Esophagus muscularis mucosa (tissue), 4 donors: ENCODE results near the gene WDR49. TPM values are rescaled to one million over a fixed set of nuclear protein-coding genes. Genes with fewer than 3 reads are reported as not detected.
A peak's percentile ranks its signal among the peaks of the same experiment; 100 is the strongest.

ENCODE experiments used
- DNase-seq: peaks from one replicate; pipeline ENCODE4 v3.0.0-alpha.2; 2017; ENCODE audit errors: extremely low spot score
- H3K27ac ChIP-seq, 4 donors: fragments of 200-600 bp; sonication (generic); replicated peaks in 1 of 4; 1 replicate in 3 of 4; 2 replicates in 1 of 4; pipeline ENCODE4 v1.5.1; 2016 to 2019; ENCODE audit warnings: mild to moderate bottlenecking in 1 of 4
- H3K27me3 ChIP-seq, 4 donors: fragments of 200-600 bp; sonication (generic); one replicate each; pipeline versions ENCODE4 v1.5.1 to v1.6.0; 2016 to 2019
- H3K36me3 ChIP-seq, 4 donors: fragments of 200-600 bp; sonication (generic); one replicate each; pipeline ENCODE4 v1.5.1; 2016 to 2019
- H3K4me1 ChIP-seq, 4 donors: fragments of 200-600 bp; sonication (generic); one replicate each; pipeline ENCODE4 v1.5.1; 2016 to 2019
- H3K4me3 ChIP-seq, 4 donors: fragments of 200-600 bp; sonication (generic); 1 replicate in 2 of 4; 2 replicates in 2 of 4; pipeline ENCODE4 v1.5.1; 2016 to 2019; ENCODE audit warnings: mild to moderate bottlenecking in 4 of 4, moderate library complexity in 1 of 4
- H3K9me3 ChIP-seq, 4 donors: fragments of 200-600 bp; sonication (generic); 1 replicate in 3 of 4; 2 replicates in 1 of 4; pipeline ENCODE4 v1.5.1; 2016 to 2019
- EP300 ChIP-seq: sonication (generic); formaldehyde crosslinking; IDR thresholded peaks from one replicate; pipeline ENCODE4 v1.6.1; 2017; ENCODE audit warnings: antibody characterized with exemption
- POLR2A ChIP-seq: fragments of 450-650 bp; IDR thresholded peaks from one replicate; pipeline ENCODE4 v1.6.1; 2017; ENCODE audit warnings: antibody characterized with exemption, moderate library complexity, mild to moderate bottlenecking, low read depth
- POLR2AphosphoS5 ChIP-seq, 2 donors: sonication (generic); formaldehyde crosslinking; IDR thresholded peaks; one replicate each; pipeline ENCODE4 v1.6.1; 2017; ENCODE audit warnings: antibody characterized with exemption in 2 of 2
- WGBS: methylation state at CpG from one replicate; pipeline ENCODE4 v1.1.5; 2018; 5-methylcytosine and 5-hydroxymethylcytosine counted together
- intact Hi-C: fragments of 100-400 bp; cut with DNase I; formaldehyde crosslinking; loops from one replicate; pipeline ENCODE4 v1.15.1; 2023
- total RNA-seq, 4 donors: library from RNA; depleted of rRNA; stranded (reverse); fragments of >200 nt; gene quantifications; one replicate each; pipeline versions ENCODE4 v1.1.0 to v1.2.1, GENCODE V29; 2016
- TF ChIP-seq, protein P1 (sequence below), 3 experiments: fragments of 200-600 bp in 2 of 3; fragments of 450-650 bp in 1 of 3; sonication (generic) in 2 of 3; IDR thresholded peaks; one replicate each; pipeline ENCODE4 v1.5.1; 2017 to 2019; ENCODE audit warnings: antibody characterized with exemption in 3 of 3, mild to moderate bottlenecking in 2 of 3, moderate library complexity in 1 of 3

WDR49 gene
- total RNA-seq, 4 donors from 2014 or later: 2.9 to 9.9 (median 7.2) TPM

DNA sequence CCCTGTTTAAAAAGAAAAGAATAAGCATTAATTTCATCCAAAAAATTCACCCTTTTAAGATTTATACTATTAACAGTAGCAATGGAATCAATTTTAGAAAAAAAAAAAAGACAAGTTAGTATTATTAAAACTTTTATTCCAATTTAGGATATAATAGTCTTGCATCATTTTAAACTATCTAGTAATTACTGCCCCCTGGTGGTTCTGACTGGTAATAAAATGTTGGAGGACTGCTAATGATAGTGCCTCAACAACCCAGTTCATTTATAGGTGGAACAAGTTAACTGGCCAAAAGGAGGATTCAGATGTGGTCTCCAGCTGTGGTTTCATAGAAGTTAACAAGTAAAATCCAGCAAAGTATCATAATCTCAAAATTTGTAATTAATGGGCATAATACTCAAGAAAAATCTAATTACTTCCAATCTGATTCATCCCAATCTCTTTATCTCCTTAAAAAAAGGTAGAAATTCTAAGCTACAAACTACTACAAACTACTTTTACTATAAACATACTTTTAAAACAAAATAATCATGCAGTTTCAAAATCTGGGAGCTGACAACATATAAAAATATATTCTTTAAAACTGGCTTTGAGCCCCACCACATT, 30.7 kb upstream of the WDR49 start:
- no peaks in the 10 kb centered on the region for H3K9me3 ChIP-seq
- H3K27me3 ChIP-seq: no peaks in the 10 kb centered on the region
- intact Hi-C loops: no loop called here
- no peak overlapping the region for H3K27ac ChIP-seq
- TF ChIP-seq POLR2A: no peak
- TF ChIP-seq, protein P1, sequence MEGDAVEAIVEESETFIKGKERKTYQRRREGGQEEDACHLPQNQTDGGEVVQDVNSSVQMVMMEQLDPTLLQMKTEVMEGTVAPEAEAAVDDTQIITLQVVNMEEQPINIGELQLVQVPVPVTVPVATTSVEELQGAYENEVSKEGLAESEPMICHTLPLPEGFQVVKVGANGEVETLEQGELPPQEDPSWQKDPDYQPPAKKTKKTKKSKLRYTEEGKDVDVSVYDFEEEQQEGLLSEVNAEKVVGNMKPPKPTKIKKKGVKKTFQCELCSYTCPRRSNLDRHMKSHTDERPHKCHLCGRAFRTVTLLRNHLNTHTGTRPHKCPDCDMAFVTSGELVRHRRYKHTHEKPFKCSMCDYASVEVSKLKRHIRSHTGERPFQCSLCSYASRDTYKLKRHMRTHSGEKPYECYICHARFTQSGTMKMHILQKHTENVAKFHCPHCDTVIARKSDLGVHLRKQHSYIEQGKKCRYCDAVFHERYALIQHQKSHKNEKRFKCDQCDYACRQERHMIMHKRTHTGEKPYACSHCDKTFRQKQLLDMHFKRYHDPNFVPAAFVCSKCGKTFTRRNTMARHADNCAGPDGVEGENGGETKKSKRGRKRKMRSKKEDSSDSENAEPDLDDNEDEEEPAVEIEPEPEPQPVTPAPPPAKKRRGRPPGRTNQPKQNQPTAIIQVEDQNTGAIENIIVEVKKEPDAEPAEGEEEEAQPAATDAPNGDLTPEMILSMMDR (IDR thresholded peaks at IDR 0.05): peak; percentile 62 to 81 (median 71)
- no peak overlapping the region for H3K4me3 ChIP-seq
- H3K36me3 ChIP-seq: peaks cover 0 to 52% (median 21%) of the 10 kb centered on the region in 4 donors
- DNase-seq: no peak
- no peaks in the 10 kb centered on the region for H3K4me1 ChIP-seq

- intact Hi-C loops: no loop called here
- peaks cover 22 to 64% (median 36%) of the 10 kb centered on the region in 4 donors for H3K36me3 ChIP-seq
- no peak overlapping the region for H3K4me3 ChIP-seq
- DNase-seq: no peak
- no peaks in the 10 kb centered on the region for H3K27me3 ChIP-seq
- no peak for TF ChIP-seq EP300
- no peak for TF ChIP-seq POLR2A
- TF ChIP-seq, protein P1 (IDR thresholded peaks at IDR 0.05): no peak
- no peak for TF ChIP-seq POLR2AphosphoS5 (IDR thresholded peaks at IDR 0.05)
- H3K9me3 ChIP-seq: peaks cover 0 to 22% (median 13%) of the 10 kb centered on the region in 4 donors
- 92% methylated on average over 4 of the region's 4 CpGs for WGBS
- H3K4me1 ChIP-seq: no peaks in the 10 kb centered on the region
- no peak overlapping the region for H3K27ac ChIP-seq
These were observed 25.8 kb upstream of the WDR49 start for GRCh38 chr3:167679526-167679925.

DNA sequence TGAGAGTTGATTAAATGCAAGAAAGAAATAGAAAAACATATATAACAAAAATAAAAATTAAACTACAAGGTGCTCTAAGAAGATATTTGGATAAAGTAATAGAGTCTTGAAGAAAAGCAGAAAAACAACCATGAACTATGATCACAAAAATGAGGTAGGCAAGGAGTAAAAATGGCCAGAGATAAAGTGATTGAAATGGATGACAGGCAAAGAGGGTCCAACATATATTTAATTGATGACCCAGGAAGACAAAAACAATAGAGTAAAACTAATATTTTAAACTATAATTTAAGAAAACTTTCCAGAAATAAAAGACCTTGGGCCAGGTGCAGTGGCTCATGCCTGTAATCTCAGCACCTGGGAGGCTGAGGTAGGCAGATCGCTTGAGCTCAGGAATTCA, 22.1 kb upstream of the WDR49 start:
- Histone ChIP-seq H3K27ac (no peak overlapping the region), H3K4me3 (no peak overlapping the region), H3K36me3 (peaks cover 26 to 63% (median 38%) of the 10 kb centered on the region in 4 donors), H3K9me3 (peaks cover 0 to 22% (median 13%) of the 10 kb centered on the region in 4 donors), H3K4me1 (no peaks in the 10 kb centered on the region), H3K27me3 (no peaks in the 10 kb centered on the region)
- no peak for TF ChIP-seq EP300
- TF ChIP-seq POLR2AphosphoS5 (IDR thresholded peaks at IDR 0.05): no peak
- TF ChIP-seq, protein P1 (IDR thresholded peaks at IDR 0.05): no peak
- no peak for TF ChIP-seq POLR2A
- DNase-seq: no peak
- WGBS: 100% methylated on average over 1 of the region's 1 CpG
- intact Hi-C loops: no loop called here

DNA sequence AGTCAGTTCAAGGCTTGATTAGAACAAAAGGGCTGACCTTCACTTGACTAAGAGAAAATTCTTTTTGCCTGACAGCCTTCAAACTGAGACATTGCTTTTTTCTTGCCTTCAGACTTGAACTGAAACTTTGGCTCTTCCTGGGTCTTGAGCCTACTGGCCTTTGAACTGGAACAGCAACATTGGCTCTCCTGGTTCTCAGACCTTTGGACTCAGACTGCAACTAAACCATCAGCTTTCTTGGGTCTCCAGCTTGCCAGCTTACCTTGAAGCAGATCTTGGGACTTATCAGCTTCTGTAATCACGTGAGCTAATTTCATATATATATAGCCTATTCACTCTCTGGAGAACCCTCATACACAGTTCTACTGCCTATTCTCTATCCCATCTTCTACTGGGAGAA, 19.5 kb upstream of the WDR49 start:
- H3K27me3 ChIP-seq: no peaks in the 10 kb centered on the region
- DNase-seq: no peak
- peaks cover 26 to 53% (median 33%) of the 10 kb centered on the region in 4 donors for H3K36me3 ChIP-seq
- no peak overlapping the region for H3K4me3 ChIP-seq
- H3K27ac ChIP-seq: no peak overlapping the region
- TF ChIP-seq EP300 (no peak), POLR2AphosphoS5 (IDR thresholded peaks at IDR 0.05) (no peak), POLR2A (no peak)
- TF ChIP-seq, protein P1 (IDR thresholded peaks at IDR 0.05): no peak
- peaks cover 0 to 22% (median 13%) of the 10 kb centered on the region in 4 donors for H3K9me3 ChIP-seq
- 100% methylated on average over 1 of the region's 1 CpG for WGBS
- H3K4me1 ChIP-seq: no peaks in the 10 kb centered on the region
- intact Hi-C loops: no loop called here
